ENCODE measurements around the gene PLCD4. TPM values are rescaled to one million over a fixed set of nuclear protein-coding genes. Genes with fewer than 3 reads are reported as not detected.

The PLCD4 gene
- total RNA-seq, 3 donors from 2014 or later (not counting 1 experiment from before 2014, with no cell fraction given), result 0.43 to 0.83 (median 0.54) TPM

DNA sequence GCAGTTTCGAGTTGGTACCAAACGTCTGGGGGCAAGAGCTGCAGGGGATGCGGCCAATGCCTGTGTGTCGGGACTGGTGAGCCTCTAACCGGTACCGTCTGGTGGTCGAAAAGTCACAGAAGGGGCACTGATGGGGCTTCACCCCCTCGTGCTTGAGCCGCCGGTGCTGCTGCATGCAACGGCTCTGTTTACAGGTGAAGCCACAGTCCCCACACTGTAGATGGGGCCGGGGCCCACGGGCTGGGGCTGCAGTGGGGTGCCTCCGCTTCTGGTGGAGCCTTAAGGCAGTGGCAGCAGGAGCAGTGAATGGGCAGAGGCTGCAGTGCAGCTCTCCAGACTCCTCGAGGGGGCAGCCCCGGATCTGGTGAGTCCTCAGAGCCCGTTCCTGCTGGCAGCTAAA is 35.1 kb downstream of the PLCD4 start:
- ATAC-seq, result no peak
- H3K36me3 Mint-ChIP-seq, result peaks cover 4% of the 10 kb centered on the region
- intact Hi-C loops (cut with micrococcal nuclease), result no loop called here

GRCh38 chr2:218643751-218644310 is 36.1 kb downstream of the PLCD4 start:
- ATAC-seq (no peak), DNase-seq (no peak)
- peaks cover 10 to 12% of the 10 kb centered on the region in 2 donors for H3K4me1 Mint-ChIP-seq
- no peaks in the 10 kb centered on the region for H3K36me3 Mint-ChIP-seq
- no peaks in the 10 kb centered on the region for H3K4me1 ChIP-seq (ENCODE audit: control insufficient read depth, insufficient read depth, low read length)
- H3K9me3 Mint-ChIP-seq, result no peaks in the 10 kb centered on the region
- H3K9me3 ChIP-seq (ENCODE audit: control insufficient read depth, insufficient read depth, low read length), result no peaks in the 10 kb centered on the region
- peaks cover 83% of the 10 kb centered on the region for H3K36me3 ChIP-seq (ENCODE audit: control insufficient read depth, insufficient read depth, low read length)
- no peak overlapping the region for H3K4me3 ChIP-seq (ENCODE audit: low read length)
- no peaks in the 10 kb centered on the region for H3K27me3 Mint-ChIP-seq (ENCODE audit: low read depth in 2 of 2)
- WGBS (ENCODE audit: insufficient coverage), result 96% methylated on average over 10 of the region's 10 CpGs
- no peak overlapping the region for H3K4me3 Mint-ChIP-seq
- no peak overlapping the region for H3K27ac Mint-ChIP-seq
- no peak overlapping the region for H3K27ac ChIP-seq (ENCODE audit: low read length)
- no peaks in the 10 kb centered on the region for H3K27me3 ChIP-seq (ENCODE audit: control insufficient read depth, insufficient read depth, low read length)
- intact Hi-C loops (cut with micrococcal nuclease), result no loop called here
- TF ChIP-seq, protein P1, sequence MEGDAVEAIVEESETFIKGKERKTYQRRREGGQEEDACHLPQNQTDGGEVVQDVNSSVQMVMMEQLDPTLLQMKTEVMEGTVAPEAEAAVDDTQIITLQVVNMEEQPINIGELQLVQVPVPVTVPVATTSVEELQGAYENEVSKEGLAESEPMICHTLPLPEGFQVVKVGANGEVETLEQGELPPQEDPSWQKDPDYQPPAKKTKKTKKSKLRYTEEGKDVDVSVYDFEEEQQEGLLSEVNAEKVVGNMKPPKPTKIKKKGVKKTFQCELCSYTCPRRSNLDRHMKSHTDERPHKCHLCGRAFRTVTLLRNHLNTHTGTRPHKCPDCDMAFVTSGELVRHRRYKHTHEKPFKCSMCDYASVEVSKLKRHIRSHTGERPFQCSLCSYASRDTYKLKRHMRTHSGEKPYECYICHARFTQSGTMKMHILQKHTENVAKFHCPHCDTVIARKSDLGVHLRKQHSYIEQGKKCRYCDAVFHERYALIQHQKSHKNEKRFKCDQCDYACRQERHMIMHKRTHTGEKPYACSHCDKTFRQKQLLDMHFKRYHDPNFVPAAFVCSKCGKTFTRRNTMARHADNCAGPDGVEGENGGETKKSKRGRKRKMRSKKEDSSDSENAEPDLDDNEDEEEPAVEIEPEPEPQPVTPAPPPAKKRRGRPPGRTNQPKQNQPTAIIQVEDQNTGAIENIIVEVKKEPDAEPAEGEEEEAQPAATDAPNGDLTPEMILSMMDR (IDR thresholded peaks at IDR 0.05), result no peak

More for the DNA sequence above, 35.1 kb downstream of the PLCD4 start:
- Mint-ChIP-seq H3K4me1 (peaks cover under 1 to 2% of the 10 kb centered on the region in 2 donors), H3K4me3 (no peak overlapping the region), H3K27ac (no peak overlapping the region), H3K9me3 (no peaks in the 10 kb centered on the region), H3K27me3 (ENCODE audit: low read depth in 2 of 2) (no peaks in the 10 kb centered on the region)
- TF ChIP-seq, protein P1 (IDR thresholded peaks at IDR 0.05), result no peak
- whole genome bisulfite sequencing (ENCODE audit: insufficient coverage), result 96% methylated on average over 17 of the region's 17 CpGs
- Histone ChIP-seq H3K9me3 (ENCODE audit: control insufficient read depth, insufficient read depth, low read length) (no peaks in the 10 kb centered on the region), H3K4me1 (ENCODE audit: control insufficient read depth, insufficient read depth, low read length) (no peaks in the 10 kb centered on the region), H3K36me3 (ENCODE audit: control insufficient read depth, insufficient read depth, low read length) (peaks cover 83% of the 10 kb centered on the region), H3K27me3 (ENCODE audit: control insufficient read depth, insufficient read depth, low read length) (no peaks in the 10 kb centered on the region), H3K4me3 (ENCODE audit: low read length) (no peak overlapping the region), H3K27ac (ENCODE audit: low read length) (no peak overlapping the region)
- no peak for DNase-seq

DNA sequence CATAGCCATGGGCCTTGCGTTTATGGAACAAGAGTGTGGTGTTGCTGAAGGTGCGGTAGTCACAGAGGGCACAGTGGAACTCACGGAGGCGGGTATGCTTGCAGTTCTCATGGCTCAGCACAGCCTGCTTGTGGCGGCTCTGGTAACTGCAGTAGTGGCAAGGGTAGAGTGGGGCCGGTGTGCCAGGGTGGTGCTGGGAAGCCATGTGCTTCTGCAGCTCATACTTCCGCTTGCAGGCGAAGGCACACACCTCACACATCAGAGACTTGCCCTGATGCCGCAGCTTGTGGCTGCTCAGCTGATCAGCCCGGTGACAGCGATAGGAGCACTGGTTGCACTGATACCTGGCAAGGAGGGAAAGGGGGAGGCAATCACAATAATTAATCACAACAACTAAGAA is 37.0 kb downstream of the PLCD4 start:
- Histone ChIP-seq H3K4me3 (ENCODE audit: low read length) (no peak overlapping the region), H3K27ac (ENCODE audit: low read length) (no peak overlapping the region), H3K9me3 (ENCODE audit: control insufficient read depth, insufficient read depth, low read length) (no peaks in the 10 kb centered on the region), H3K36me3 (ENCODE audit: control insufficient read depth, insufficient read depth, low read length) (peaks cover 86% of the 10 kb centered on the region), H3K4me1 (ENCODE audit: control insufficient read depth, insufficient read depth, low read length) (no peaks in the 10 kb centered on the region), H3K27me3 (ENCODE audit: control insufficient read depth, insufficient read depth, low read length) (no peaks in the 10 kb centered on the region)
- 94% methylated on average over 11 of the region's 11 CpGs for WGBS (ENCODE audit: insufficient coverage)
- Mint-ChIP-seq H3K27ac (no peak overlapping the region), H3K4me1 (peaks cover 10 to 12% of the 10 kb centered on the region in 2 donors), H3K9me3 (no peaks in the 10 kb centered on the region), H3K36me3 (peaks cover 2% of the 10 kb centered on the region), H3K27me3 (ENCODE audit: low read depth in 2 of 2) (no peaks in the 10 kb centered on the region), H3K4me3 (no peak overlapping the region)
- no peak for ATAC-seq
- no peak for DNase-seq
- TF ChIP-seq, protein P1 (IDR thresholded peaks at IDR 0.05), result no peak
- intact Hi-C loops (cut with micrococcal nuclease), result no loop called here

DNA sequence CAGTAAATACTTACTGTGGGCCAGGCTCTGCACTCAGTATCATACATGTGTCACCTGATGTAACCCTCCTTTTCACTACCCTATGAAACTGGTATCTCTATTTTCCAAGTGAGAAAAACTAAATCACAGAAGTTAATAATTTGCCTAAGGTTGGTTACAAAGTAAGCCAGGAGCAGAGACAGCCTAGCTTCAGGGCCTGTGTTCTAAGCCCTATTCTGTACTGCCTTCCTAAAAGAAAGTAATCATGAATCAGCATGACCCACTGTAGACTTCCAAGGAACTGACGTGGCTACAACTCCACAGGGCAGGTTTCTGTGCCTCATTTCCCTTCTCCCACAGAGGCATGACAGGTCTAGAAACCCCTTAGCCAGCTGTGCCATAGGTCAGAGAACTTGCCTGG is 37.4 kb downstream of the PLCD4 start:
- H3K27me3 Mint-ChIP-seq (ENCODE audit: low read depth in 2 of 2), result no peaks in the 10 kb centered on the region
- peaks cover 10 to 16% of the 10 kb centered on the region in 2 donors for H3K4me1 Mint-ChIP-seq
- Histone ChIP-seq H3K27ac (ENCODE audit: low read length) (no peak overlapping the region), H3K27me3 (ENCODE audit: control insufficient read depth, insufficient read depth, low read length) (no peaks in the 10 kb centered on the region), H3K4me1 (ENCODE audit: control insufficient read depth, insufficient read depth, low read length) (no peaks in the 10 kb centered on the region), H3K4me3 (ENCODE audit: low read length) (no peak overlapping the region), H3K36me3 (ENCODE audit: control insufficient read depth, insufficient read depth, low read length) (peaks cover 87% of the 10 kb centered on the region), H3K9me3 (ENCODE audit: control insufficient read depth, insufficient read depth, low read length) (no peaks in the 10 kb centered on the region)
- no peak overlapping the region for H3K27ac Mint-ChIP-seq
- DNase-seq, result no peak
- WGBS (ENCODE audit: insufficient coverage), result 91% methylated on average over 1 of the region's 1 CpG
- H3K36me3 Mint-ChIP-seq, result peaks cover 6% of the 10 kb centered on the region
- ATAC-seq, result no peak
- H3K4me3 Mint-ChIP-seq, result no peak overlapping the region
- intact Hi-C loops (cut with micrococcal nuclease), result no loop called here
- TF ChIP-seq, protein P1 (IDR thresholded peaks at IDR 0.05), result no peak
- no peaks in the 10 kb centered on the region for H3K9me3 Mint-ChIP-seq

Measured in natural killer cell (primary cell).